Measurements from ENCODE around the gene DENND2C. TPM values are rescaled to one million over a fixed set of nuclear protein-coding genes. Genes with fewer than 3 reads are reported as not detected.

DENND2C gene
- total RNA-seq, 1 experiment from 2014 or later: 3.6 TPM

DNA sequence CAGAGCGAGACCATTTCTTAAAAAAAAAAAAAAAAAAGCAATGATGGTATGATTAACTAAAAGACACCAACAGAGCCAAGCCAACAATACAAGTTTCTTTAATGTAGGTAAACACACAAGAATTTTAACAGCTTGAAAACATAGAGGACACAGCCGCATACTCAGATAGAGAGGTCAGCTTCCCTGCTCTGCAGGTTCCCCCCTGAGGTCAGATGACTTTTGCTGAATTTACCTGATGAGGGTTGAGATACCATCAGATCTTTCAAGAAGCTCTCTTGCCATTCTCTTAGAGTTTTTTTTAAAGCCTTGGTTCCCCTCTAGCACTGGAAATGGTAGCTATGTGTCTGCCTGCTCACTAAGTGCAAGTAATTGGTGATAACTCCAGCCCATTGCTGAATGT, 119.5 kb downstream of the DENND2C start:
- Histone ChIP-seq H3K9me2 (ENCODE audit: insufficient read depth) (no peaks in the 10 kb centered on the region), H3K4me3 (replicated peaks in 1 of 2; ENCODE audit: low read depth in 1 of 2, low read length in 2 of 2) (no peak overlapping the region), H3K79me2 (ENCODE audit: insufficient read depth, low read length) (no peaks in the 10 kb centered on the region), H3K36me3 (ENCODE audit: control insufficient read depth in 1 of 2, insufficient read depth in 2 of 2, low read length in 2 of 2) (no peaks in the 10 kb centered on the region), H3K9ac (ENCODE audit: low read length) (no peak overlapping the region), H2AFZ (ENCODE audit: low read depth, low read length, poor library complexity, severe bottlenecking) (no peak overlapping the region), H4K20me1 (ENCODE audit: insufficient read depth) (no peaks in the 10 kb centered on the region), H3K27ac (ENCODE audit: low read depth, low read length) (no peak overlapping the region), H3K27me3 (ENCODE audit: insufficient read depth, low read length) (no peaks in the 10 kb centered on the region), H3K9me3 (ENCODE audit: control insufficient read depth in 1 of 2, insufficient read depth in 1 of 2, low read depth in 1 of 2, low read length in 2 of 2) (no peaks in the 10 kb centered on the region), H3K4me1 (ENCODE audit: control insufficient read depth in 1 of 2, insufficient read depth in 2 of 2, low read length in 2 of 2) (no peaks in the 10 kb centered on the region), H3K4me2 (ENCODE audit: low read length) (no peak overlapping the region)
- ChIA-PET POLR2A (no interaction called here), CTCF (interaction anchor here (1.0 kb wide), 1 partner anchor 9 kb away, joined by 3 read pairs; no protein-coding TSS in a partner anchor), RAD21 (ENCODE audit: low non-redundant PET in 1 of 2, low total read pairs in 2 of 2, uncharacterized antibody in 2 of 2, unreplicated experiment in 2 of 2) (no interaction called here)
- DNase-seq (ENCODE audit: low read depth, low spot score) (no peak), ATAC-seq (no peak)
- intact Hi-C loops (cut with micrococcal nuclease): no loop called here
- no TSS peak for BruUV-seq (replicated peaks)
- TF ChIP-seq SIN3A (IDR thresholded peaks at IDR 0.05; ENCODE audit: low read depth) (no peak), FOSL1 (IDR thresholded peaks at IDR 0.05; ENCODE audit: low read depth) (no peak), REST (IDR thresholded peaks at IDR 0.05; ENCODE audit: low read depth) (no peak), CBX3 (IDR thresholded peaks at IDR 0.05; ENCODE audit: low read depth) (no peak), EGR1 (IDR thresholded peaks at IDR 0.05; ENCODE audit: low read depth) (no peak), POLR2AphosphoS5 (IDR thresholded peaks at IDR 0.05; ENCODE audit: low read depth, low read length) (no peak), SP1 (IDR thresholded peaks at IDR 0.05; ENCODE audit: low read depth) (no peak), YY1 (IDR thresholded peaks at IDR 0.05; ENCODE audit: extremely low read depth, insufficient replicate concordance, low read depth, low read length) (no peak), RAD21 (IDR thresholded peaks at IDR 0.05; ENCODE audit: low read depth) (no peak), JUND (IDR thresholded peaks at IDR 0.05) (no peak), ZFX (IDR thresholded peaks at IDR 0.05) (no peak), TCF7L2 (IDR thresholded peaks at IDR 0.05; ENCODE audit: borderline replicate concordance, extremely low read depth, insufficient read depth, insufficient read length) (no peak), CEBPB (IDR thresholded peaks at IDR 0.05; ENCODE audit: low read depth) (no peak)
- TF ChIP-seq, protein P1, sequence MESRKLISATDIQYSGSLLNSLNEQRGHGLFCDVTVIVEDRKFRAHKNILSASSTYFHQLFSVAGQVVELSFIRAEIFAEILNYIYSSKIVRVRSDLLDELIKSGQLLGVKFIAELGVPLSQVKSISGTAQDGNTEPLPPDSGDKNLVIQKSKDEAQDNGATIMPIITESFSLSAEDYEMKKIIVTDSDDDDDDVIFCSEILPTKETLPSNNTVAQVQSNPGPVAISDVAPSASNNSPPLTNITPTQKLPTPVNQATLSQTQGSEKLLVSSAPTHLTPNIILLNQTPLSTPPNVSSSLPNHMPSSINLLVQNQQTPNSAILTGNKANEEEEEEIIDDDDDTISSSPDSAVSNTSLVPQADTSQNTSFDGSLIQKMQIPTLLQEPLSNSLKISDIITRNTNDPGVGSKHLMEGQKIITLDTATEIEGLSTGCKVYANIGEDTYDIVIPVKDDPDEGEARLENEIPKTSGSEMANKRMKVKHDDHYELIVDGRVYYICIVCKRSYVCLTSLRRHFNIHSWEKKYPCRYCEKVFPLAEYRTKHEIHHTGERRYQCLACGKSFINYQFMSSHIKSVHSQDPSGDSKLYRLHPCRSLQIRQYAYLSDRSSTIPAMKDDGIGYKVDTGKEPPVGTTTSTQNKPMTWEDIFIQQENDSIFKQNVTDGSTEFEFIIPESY (IDR thresholded peaks at IDR 0.05; ENCODE audit: extremely low read depth, insufficient replicate concordance, low read length): no peak
- TF ChIP-seq, protein P2, sequence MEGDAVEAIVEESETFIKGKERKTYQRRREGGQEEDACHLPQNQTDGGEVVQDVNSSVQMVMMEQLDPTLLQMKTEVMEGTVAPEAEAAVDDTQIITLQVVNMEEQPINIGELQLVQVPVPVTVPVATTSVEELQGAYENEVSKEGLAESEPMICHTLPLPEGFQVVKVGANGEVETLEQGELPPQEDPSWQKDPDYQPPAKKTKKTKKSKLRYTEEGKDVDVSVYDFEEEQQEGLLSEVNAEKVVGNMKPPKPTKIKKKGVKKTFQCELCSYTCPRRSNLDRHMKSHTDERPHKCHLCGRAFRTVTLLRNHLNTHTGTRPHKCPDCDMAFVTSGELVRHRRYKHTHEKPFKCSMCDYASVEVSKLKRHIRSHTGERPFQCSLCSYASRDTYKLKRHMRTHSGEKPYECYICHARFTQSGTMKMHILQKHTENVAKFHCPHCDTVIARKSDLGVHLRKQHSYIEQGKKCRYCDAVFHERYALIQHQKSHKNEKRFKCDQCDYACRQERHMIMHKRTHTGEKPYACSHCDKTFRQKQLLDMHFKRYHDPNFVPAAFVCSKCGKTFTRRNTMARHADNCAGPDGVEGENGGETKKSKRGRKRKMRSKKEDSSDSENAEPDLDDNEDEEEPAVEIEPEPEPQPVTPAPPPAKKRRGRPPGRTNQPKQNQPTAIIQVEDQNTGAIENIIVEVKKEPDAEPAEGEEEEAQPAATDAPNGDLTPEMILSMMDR (IDR thresholded peaks at IDR 0.05 in 2 of 3, conservative IDR thresholded peaks at IDR 0.05 in 1 of 3; ENCODE audit: borderline replicate concordance in 1 of 3, insufficient read depth in 1 of 3, low read depth in 2 of 3, low read length in 2 of 3): no peak
